K562 (cell line): ENCODE measurements around the gene ALOX5. TPM values are rescaled to one million over a fixed set of nuclear protein-coding genes. Genes with fewer than 3 reads are reported as not detected.

Experiments used
- ELF4 ChIP-seq: fragments of 450-650 bp; formaldehyde crosslinking; IDR thresholded peaks from 2 replicates; pipeline ENCODE4 v1.4.0; 2022; ENCODE audit warnings: missing genetic modification characterization
- EP400 ChIP-seq: fragments of 450-650 bp; IDR thresholded peaks from 2 replicates; pipeline ENCODE4 v1.6.1; 2017; ENCODE audit warnings: antibody characterized with exemption, mild to moderate bottlenecking, moderate library complexity
- MBD1 ChIP-seq: fragments of 250-450 bp; sonication (Bioruptor Pico); IDR thresholded peaks from 2 replicates; pipeline ENCODE4 v1.8.0; 2022; ENCODE audit warnings: inconsistent platforms
- NCOR1 ChIP-seq: fragments of 450-650 bp; IDR thresholded peaks from 2 replicates; pipeline ENCODE4 v1.6.1; 2016; ENCODE audit warnings: mild to moderate bottlenecking, moderate library complexity
- PREB ChIP-seq: sonication (generic); formaldehyde crosslinking; IDR thresholded peaks from 2 replicates; pipeline ENCODE4 v1.8.1; 2023; ENCODE audit warnings: mild to moderate bottlenecking, missing genetic modification reagents
- RBM14 ChIP-seq: fragments of 200-400 bp; formaldehyde crosslinking; IDR thresholded peaks from 2 replicates; pipeline ENCODE4 v1.6.1; 2018; ENCODE audit warnings: low read depth, mild to moderate bottlenecking, low read length, moderate library complexity, borderline replicate concordance; ENCODE audit not compliant: insufficient read depth
- STAT6 ChIP-seq: sonication (generic); formaldehyde crosslinking; IDR thresholded peaks from 2 replicates; pipeline ENCODE4 v1.8.1; 2023; ENCODE audit warnings: mild to moderate bottlenecking, missing genetic modification reagents
- TAF1 ChIP-seq: IDR thresholded peaks from 2 replicates; pipeline ENCODE4 v1.6.1; 2011; ENCODE audit warnings: mild to moderate bottlenecking, low read length, moderate library complexity; ENCODE audit not compliant: insufficient read depth, control insufficient read depth, severe bottlenecking; ENCODE audit errors: extremely low read depth
- TCFL5 ChIP-seq: fragments of 250-450 bp; sonication (Bioruptor Pico); conservative IDR thresholded peaks from 2 replicates; pipeline ENCODE4 v1.6.1; 2021; ENCODE audit warnings: mild to moderate bottlenecking, moderate library complexity, matching md5 sums
- UBTF ChIP-seq, 2 experiments: IDR thresholded peaks; 2 replicates each; pipeline ENCODE4 v1.6.1; 2012; ENCODE audit warnings: improper control_type of control experiment in 2 of 2, low read depth in 2 of 2, low read length in 2 of 2, borderline replicate concordance in 1 of 2
- ZC3H8 ChIP-seq: fragments of 450-650 bp; IDR thresholded peaks from 2 replicates; pipeline ENCODE4 v1.6.1; 2017
- ZFP1 ChIP-seq: fragments of 450-650 bp; formaldehyde crosslinking; IDR thresholded peaks from 2 replicates; pipeline ENCODE4 v1.4.0; 2020; ENCODE audit warnings: mild to moderate bottlenecking, mixed read lengths
- ZNF134 ChIP-seq: fragments of 250-450 bp; sonication (Bioruptor Pico); conservative IDR thresholded peaks from 2 replicates; pipeline ENCODE4 v1.4.0; 2020
- polyA plus RNA-seq, 8 experiments: library from polyadenylated mRNA; depleted of rRNA in 4 of 8; stranded (reverse) in 5 of 8; unstranded in 3 of 8; fragments of >200 nt; fragmentation: Nextera tagmentation in 2 of 8; fragmentation: Illumina TruSeq in 1 of 8; extraction: Ambion mirVana in 2 of 8; extraction: Trizol in 1 of 8; gene quantifications; 2 replicates each; pipeline versions ENCODE4 v1.2.1 to v1.2.3, GENCODE V29; 2011 to 2014; ENCODE audit warnings: inconsistent platforms in 1 of 8, missing spikeins in 1 of 8
- total RNA-seq, 7 experiments: library from RNA; depleted of rRNA in 6 of 7; stranded (reverse); fragments of >200 nt in 6 of 7; fragmentation: Illumina TruSeq in 2 of 7; extraction: Trizol in 2 of 7; gene quantifications; 2 replicates each; pipeline versions ENCODE4 v1.2.1 to v1.2.3, GENCODE V29; 2011 to 2021; ENCODE audit warnings: low replicate concordance in 1 of 7

ALOX5 gene
- total and polyA plus RNA-seq, 9 of the 15 experiments (the other 6 are each of a cell fraction or from before 2014, with no cell fraction given), result 0.10 to 2.4 (median 1.4) TPM

GRCh38 chr10:45437587-45438465, 63.8 kb downstream of the ALOX5 start (continued):
- TF ChIP-seq PREB (CRISPR knock-in tag) (no peak), RBM14 (no peak), TAF1 (no peak), TCFL5 (CRISPR knock-in tag) (no peak), EP400 (no peak; the same call in 1 of the 2 replicates), MBD1 (CRISPR knock-in tag) (no peak), ZNF134 (0 out of 2 replicates have a peak, but pooled peaks have one; percentile 13), ZC3H8 (no peak), UBTF (IDR thresholded peaks at IDR 0.05; ENCODE audit: borderline replicate concordance in 1 of 2, low read depth in 2 of 2, low read length in 2 of 2) (no peak), NCOR1 (no peak), STAT6 (CRISPR knock-in tag) (no peak), ELF4 (CRISPR knock-in tag) (peak; percentile 27; the same call in 1 of the 2 replicates), ZFP1 (CRISPR knock-in tag) (peak; percentile 16; the same call in 1 of the 2 replicates)
